ENCODE measurements around the gene CTDP1. TPM values are rescaled to one million over a fixed set of nuclear protein-coding genes. Genes with fewer than 3 reads are reported as not detected.
A peak's percentile ranks its signal among the peaks of the same experiment; 100 is the strongest.

CTDP1 gene
- total RNA-seq, 1 donor from 2014 or later: 34.8 TPM

DNA sequence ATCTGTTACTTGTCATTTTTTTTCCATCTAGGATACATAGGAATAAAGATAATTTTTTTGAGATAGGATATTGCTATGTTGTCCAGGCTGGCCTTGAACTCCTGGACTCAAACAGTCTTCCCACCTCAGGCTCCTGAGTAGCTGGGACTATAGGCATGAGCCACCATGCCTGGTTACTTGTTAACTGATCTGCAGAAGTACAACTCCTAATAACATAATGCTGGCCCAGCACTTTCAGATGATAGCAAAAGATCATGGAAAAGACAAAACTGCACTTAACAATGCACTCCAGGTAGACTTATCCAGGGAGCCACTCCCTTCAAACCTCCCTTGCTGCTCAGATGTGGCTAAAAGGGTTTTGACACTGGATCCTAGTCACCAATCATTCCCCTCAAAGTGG lies 11.4 kb upstream of the CTDP1 start:
- peaks cover 3% of the 10 kb centered on the region for H3K27me3 Mint-ChIP-seq (ENCODE audit: unreplicated experiment)
- DNase-seq: no peak
- TF ChIP-seq, protein P1, sequence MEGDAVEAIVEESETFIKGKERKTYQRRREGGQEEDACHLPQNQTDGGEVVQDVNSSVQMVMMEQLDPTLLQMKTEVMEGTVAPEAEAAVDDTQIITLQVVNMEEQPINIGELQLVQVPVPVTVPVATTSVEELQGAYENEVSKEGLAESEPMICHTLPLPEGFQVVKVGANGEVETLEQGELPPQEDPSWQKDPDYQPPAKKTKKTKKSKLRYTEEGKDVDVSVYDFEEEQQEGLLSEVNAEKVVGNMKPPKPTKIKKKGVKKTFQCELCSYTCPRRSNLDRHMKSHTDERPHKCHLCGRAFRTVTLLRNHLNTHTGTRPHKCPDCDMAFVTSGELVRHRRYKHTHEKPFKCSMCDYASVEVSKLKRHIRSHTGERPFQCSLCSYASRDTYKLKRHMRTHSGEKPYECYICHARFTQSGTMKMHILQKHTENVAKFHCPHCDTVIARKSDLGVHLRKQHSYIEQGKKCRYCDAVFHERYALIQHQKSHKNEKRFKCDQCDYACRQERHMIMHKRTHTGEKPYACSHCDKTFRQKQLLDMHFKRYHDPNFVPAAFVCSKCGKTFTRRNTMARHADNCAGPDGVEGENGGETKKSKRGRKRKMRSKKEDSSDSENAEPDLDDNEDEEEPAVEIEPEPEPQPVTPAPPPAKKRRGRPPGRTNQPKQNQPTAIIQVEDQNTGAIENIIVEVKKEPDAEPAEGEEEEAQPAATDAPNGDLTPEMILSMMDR (IDR thresholded peaks at IDR 0.05; ENCODE audit: partially characterized antibody, unreplicated experiment): no peak
- H3K9me3 Mint-ChIP-seq (ENCODE audit: unreplicated experiment): peaks cover 4% of the 10 kb centered on the region
- H3K4me1 Mint-ChIP-seq (ENCODE audit: low read depth, unreplicated experiment): peaks cover 7% of the 10 kb centered on the region
- H3K4me3 Mint-ChIP-seq (ENCODE audit: unreplicated experiment): no peak overlapping the region
- no peak overlapping the region for H3K27ac Mint-ChIP-seq (ENCODE audit: unreplicated experiment)
- no peaks in the 10 kb centered on the region for H3K36me3 Mint-ChIP-seq (ENCODE audit: unreplicated experiment)

DNA sequence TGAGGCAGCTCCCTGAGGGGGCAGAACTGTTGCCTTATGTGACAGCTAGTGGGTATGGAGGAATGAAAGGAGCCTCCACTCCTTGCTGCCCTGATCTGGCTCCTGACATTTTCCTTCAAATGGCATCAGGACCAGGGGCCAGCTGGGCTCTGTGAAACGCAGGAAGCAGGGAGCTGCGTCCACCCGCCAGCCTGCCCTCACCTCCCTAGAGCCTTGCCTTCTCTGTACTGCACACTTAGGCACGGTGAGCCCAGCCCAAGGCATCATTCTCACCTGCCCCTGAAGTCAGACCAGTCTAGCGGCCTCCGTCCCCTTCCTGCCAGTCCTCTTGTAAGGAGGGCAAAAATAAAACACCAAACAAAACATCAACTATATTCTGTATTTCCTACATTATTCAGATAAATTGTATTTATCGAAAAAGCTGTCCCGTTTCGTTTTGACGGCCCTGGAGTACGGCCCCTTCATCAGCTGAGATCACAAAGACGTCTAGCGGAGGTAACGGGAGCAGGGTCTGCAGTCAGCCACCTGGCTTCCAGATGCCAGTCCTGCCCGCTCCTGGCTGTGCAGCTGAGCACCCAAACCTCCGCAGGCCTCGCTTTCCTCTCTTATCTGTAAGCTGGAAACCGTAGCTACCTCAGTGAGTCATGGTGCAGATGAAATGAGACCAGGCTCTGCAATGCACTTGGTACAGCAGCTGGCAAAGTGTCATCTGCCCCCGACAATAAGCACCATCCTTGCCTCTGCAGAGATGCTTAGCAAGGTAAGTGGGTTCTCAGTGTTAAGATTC lies 6.9 kb upstream of the CTDP1 start:
- Mint-ChIP-seq H3K27me3 (ENCODE audit: unreplicated experiment) (peaks cover 3% of the 10 kb centered on the region), H3K36me3 (ENCODE audit: unreplicated experiment) (no peaks in the 10 kb centered on the region), H3K9me3 (ENCODE audit: unreplicated experiment) (no peaks in the 10 kb centered on the region), H3K4me1 (ENCODE audit: low read depth, unreplicated experiment) (peaks cover 7% of the 10 kb centered on the region), H3K27ac (ENCODE audit: unreplicated experiment) (peak overlapping the region; percentile 3), H3K4me3 (ENCODE audit: unreplicated experiment) (no peak overlapping the region)
- TF ChIP-seq, protein P1 (IDR thresholded peaks at IDR 0.05; ENCODE audit: partially characterized antibody, unreplicated experiment): no peak
- no peak for DNase-seq

DNA sequence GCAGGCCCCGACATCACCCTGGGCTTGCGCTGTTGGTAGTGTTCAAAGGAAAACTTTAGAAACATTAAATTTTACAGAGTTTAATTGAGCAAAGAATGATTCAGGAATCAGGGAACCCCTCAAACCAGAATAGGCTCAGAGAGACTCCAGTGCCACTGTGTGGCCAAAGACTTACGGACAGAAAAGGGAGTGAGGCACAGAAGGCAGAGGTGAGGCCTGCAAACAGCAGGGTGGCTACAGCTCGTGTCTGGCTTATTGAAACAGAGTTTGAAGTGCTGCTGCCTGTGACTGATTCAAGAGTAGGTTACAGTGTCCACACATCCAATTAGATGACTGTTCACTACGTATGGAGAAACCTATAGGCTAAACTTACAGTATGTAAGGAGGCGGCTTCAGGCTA lies 2.4 kb upstream of the CTDP1 start:
- Mint-ChIP-seq H3K36me3 (ENCODE audit: unreplicated experiment) (no peaks in the 10 kb centered on the region), H3K9me3 (ENCODE audit: unreplicated experiment) (peaks cover 7% of the 10 kb centered on the region), H3K4me3 (ENCODE audit: unreplicated experiment) (no peak overlapping the region), H3K27me3 (ENCODE audit: unreplicated experiment) (peaks cover 6% of the 10 kb centered on the region), H3K27ac (ENCODE audit: unreplicated experiment) (no peak overlapping the region), H3K4me1 (ENCODE audit: low read depth, unreplicated experiment) (peaks cover 17% of the 10 kb centered on the region)
- TF ChIP-seq, protein P1 (IDR thresholded peaks at IDR 0.05; ENCODE audit: partially characterized antibody, unreplicated experiment): no peak
- DNase-seq: no peak

DNA sequence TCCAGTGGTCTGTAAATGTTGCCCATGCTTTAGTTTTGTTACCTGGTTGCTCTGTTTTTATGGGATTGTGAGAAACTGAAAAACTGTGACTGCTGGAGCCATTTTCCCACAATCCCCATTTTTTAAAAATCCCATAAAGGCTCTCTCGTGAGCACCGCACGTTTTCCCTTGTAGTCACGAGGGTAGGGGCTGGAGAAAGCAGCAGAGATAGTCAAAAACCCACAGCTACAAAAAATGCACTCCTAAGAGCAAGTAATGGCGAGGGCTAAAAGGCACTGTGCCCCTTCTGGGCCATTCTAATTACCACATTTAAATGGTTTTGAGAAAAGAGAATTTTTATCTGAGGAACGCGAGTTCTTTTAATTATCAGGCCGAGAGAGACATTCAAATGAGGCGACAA lies 1.8 kb upstream of the CTDP1 start:
- TF ChIP-seq, protein P1 (IDR thresholded peaks at IDR 0.05; ENCODE audit: partially characterized antibody, unreplicated experiment): no peak
- no peak for DNase-seq
- Mint-ChIP-seq H3K36me3 (ENCODE audit: unreplicated experiment) (no peaks in the 10 kb centered on the region), H3K27ac (ENCODE audit: unreplicated experiment) (no peak overlapping the region), H3K4me1 (ENCODE audit: low read depth, unreplicated experiment) (peaks cover 13% of the 10 kb centered on the region), H3K9me3 (ENCODE audit: unreplicated experiment) (peaks cover 7% of the 10 kb centered on the region), H3K4me3 (ENCODE audit: unreplicated experiment) (peak overlapping the region; percentile 89), H3K27me3 (ENCODE audit: unreplicated experiment) (peaks cover 6% of the 10 kb centered on the region)

All from glutamatergic neuron (in vitro differentiated cells).